Naive thymus-derived CD4-positive, alpha-beta T cell (primary cell): Measurements from ENCODE around the gene CARD14. TPM values are rescaled to one million over a fixed set of nuclear protein-coding genes. Genes with fewer than 3 reads are reported as not detected.
"Not testable (repeated sequence)": the region's sequence is repeated elsewhere in the genome, so short reads cannot be mapped to it uniquely, and the experiment has no call there.

ENCODE experiments used
- ATAC-seq: fragments of 150-1000 bp; cut with Tn5 transposase; 2 replicates; pipeline ENCODE4 v1.10.0; 2021; ENCODE audit warnings: mild to moderate bottlenecking, moderate library complexity
- CTCF ChIA-PET: fragments of 350-600 bp; sonication (Branson Sonifier 250); formaldehyde crosslinking; loops from one replicate; lab custom pipeline; 2021; ENCODE audit warnings: antibody characterized with exemption; lab: Charles Lee
- POLR2A ChIA-PET: fragments of 350-600 bp; sonication (Branson Sonifier 250); formaldehyde crosslinking; loops from one replicate; lab custom pipeline; 2021; ENCODE audit warnings: antibody characterized with exemption, inconsistent platforms; lab: Charles Lee
- DNase-seq, 9 donors: peaks; one replicate each; pipeline versions ENCODE4 v3.0.0 to v3.0.0-alpha.2; 2020 to 2022; ENCODE audit warnings: mixed read lengths in 1 of 9
- H3K27ac ChIP-seq: one replicate; pipeline ENCODE4 v1.7.0; 2013; ENCODE audit warnings: mild to moderate bottlenecking, low read depth, low read length, moderate library complexity
- H3K27me3 ChIP-seq, 2 donors: one replicate each; pipeline ENCODE4 v1.7.0; 2013; ENCODE audit warnings: low read length in 2 of 2, mild to moderate bottlenecking in 2 of 2, moderate library complexity in 2 of 2; ENCODE audit not compliant: control insufficient read depth in 2 of 2, insufficient read depth in 2 of 2
- H3K36me3 ChIP-seq, 3 experiments: 1 replicate in 2 of 3; 2 replicates in 1 of 3; pipeline ENCODE4 v1.7.0; 2013; ENCODE audit warnings: low read length in 3 of 3, mild to moderate bottlenecking in 3 of 3, moderate library complexity in 1 of 3; ENCODE audit not compliant: insufficient read depth in 3 of 3, control insufficient read depth in 2 of 3
- H3K4me1 ChIP-seq, 2 donors: one replicate each; pipeline ENCODE4 v1.7.0; 2013; ENCODE audit warnings: low read length in 2 of 2, mild to moderate bottlenecking in 2 of 2, moderate library complexity in 1 of 2; ENCODE audit not compliant: control insufficient read depth in 2 of 2, insufficient read depth in 2 of 2
- H3K4me3 ChIP-seq: 2 replicates; pipeline ENCODE4 v1.7.0; 2013; ENCODE audit warnings: mild to moderate bottlenecking, low read length
- H3K9me3 ChIP-seq, 3 experiments: 1 replicate in 2 of 3; 2 replicates in 1 of 3; pipeline ENCODE4 v1.7.0; 2013; ENCODE audit warnings: low read length in 3 of 3; ENCODE audit not compliant: control insufficient read depth in 2 of 3
- H3K27ac Mint-ChIP-seq, 9 donors: one replicate each; pipeline ENCODE4 v1.8.0; 2020 to 2022; ENCODE audit warnings: mixed read lengths in 9 of 9, mild to moderate bottlenecking in 8 of 9, moderate library complexity in 5 of 9, inconsistent platforms in 2 of 9
- H3K27me3 Mint-ChIP-seq, 5 donors: one replicate each; pipeline ENCODE4 v1.8.0; 2021 to 2022; ENCODE audit warnings: mixed read lengths in 5 of 5, mild to moderate bottlenecking in 1 of 5
- H3K36me3 Mint-ChIP-seq, 5 donors: one replicate each; pipeline ENCODE4 v1.8.0; 2020 to 2022; ENCODE audit warnings: mixed read lengths in 5 of 5, mild to moderate bottlenecking in 3 of 5, inconsistent platforms in 1 of 5
- H3K4me1 Mint-ChIP-seq, 7 donors: one replicate each; pipeline ENCODE4 v1.8.0; 2020 to 2022; ENCODE audit warnings: mixed read lengths in 7 of 7, mild to moderate bottlenecking in 3 of 7, inconsistent platforms in 1 of 7
- H3K4me3 Mint-ChIP-seq, 10 donors: one replicate each; pipeline ENCODE4 v1.8.0; 2020 to 2022; ENCODE audit warnings: mild to moderate bottlenecking in 10 of 10, mixed read lengths in 10 of 10, moderate library complexity in 6 of 10, inconsistent platforms in 2 of 10
- H3K9me3 Mint-ChIP-seq, 11 donors: one replicate each; pipeline ENCODE4 v1.8.0; 2020 to 2022; ENCODE audit warnings: mixed read lengths in 11 of 11, mild to moderate bottlenecking in 4 of 11, inconsistent platforms in 1 of 11, moderate library complexity in 1 of 11
- intact Hi-C, 2 donors: fragments of 100-400 bp; cut with micrococcal nuclease; formaldehyde crosslinking; loops; one replicate each; pipeline ENCODE4 v1.15.1; 2023
- polyA plus RNA-seq, 2 donors: library from polyadenylated mRNA; unstranded; fragments of 300-500 nt; fragmentation: Illumina TruSeq; gene quantifications; one replicate each; pipeline ENCODE4 v1.2.3, GENCODE V29; 2021
- total RNA-seq, 6 experiments: library from RNA in 5 of 6; stranded (reverse) in 5 of 6; gene quantifications; 1 replicate in 5 of 6; 2 replicates in 1 of 6; pipeline ENCODE4 v1.2.3 and lab custom pipeline; 2021 to 2026

CARD14 gene
- total and polyA plus RNA-seq, 7 experiments from 2014 or later: 0.24 to 0.57 (median 0.30) TPM; not detected in 4

- ChIA-PET CTCF (interaction anchor here (1.1 kb wide), 1 partner anchor 139 kb away, joined by 6 read pairs; no protein-coding TSS in a partner anchor), POLR2A (interaction anchor here (0.7 to 1.4 kb wide), 4 partner anchors 46 to 948 kb away, joined by 3 to 7 read pairs (median 4); partner anchors contain the start of gene GAA)
- H3K4me1 ChIP-seq: peaks cover 19 to 21% of the 10 kb centered on the region in 2 donors
- peak within 1 kb of the TSS; percentile 81 to 100 (median 98) for H3K4me3 Mint-ChIP-seq
- H3K4me3 ChIP-seq: peak within 1 kb of the TSS; percentile 64
- ATAC-seq (peak; percentile 97), DNase-seq (peak; percentile 84 to 98 (median 96))
- H3K4me1 Mint-ChIP-seq: peaks cover 15 to 59% (median 44%) of the 10 kb centered on the region in 7 donors
- H3K27ac ChIP-seq: peak within 1 kb of the TSS; percentile 91
- H3K9me3 ChIP-seq: peaks cover 0 to under 1% (median 0%) of the 10 kb centered on the region in 3 experiments
- H3K27ac Mint-ChIP-seq: peak within 1 kb of the TSS; percentile 68 to 100 (median 97)
- H3K27me3 ChIP-seq: no peaks in the 10 kb centered on the region
- H3K27me3 Mint-ChIP-seq: no peaks in the 10 kb centered on the region
- H3K36me3 ChIP-seq: peaks cover 10 to 20% (median 14%) of the 10 kb centered on the region in 3 experiments
- intact Hi-C loops: loop anchor here (1.0 to 10.0 kb wide), 11 partner anchors 46 to 1078 kb away; partner anchors contain the start of genes ENDOV (in 2 of the 2), GAA (in 2 of the 2), CBX4 (in 1 of the 2) and CCDC40 (in 1 of the 2)
- peaks cover 0 to 8% (median 3%) of the 10 kb centered on the region in 5 donors for H3K36me3 Mint-ChIP-seq
- peaks cover 0 to 9% (median 0%) of the 10 kb centered on the region in 11 donors for H3K9me3 Mint-ChIP-seq
Observed at GRCh38 chr17:80147035-80147822, 22.6 kb upstream of the CARD14 start, which contains the start of gene EIF4A3. Gene EIF4A3 (minus strand): TSS chr17:80147128. CDS start chr17:80146961, 167 bp downstream.

- no peak for ATAC-seq
Observed at GRCh38 chr17:80151333-80151732, 18.5 kb upstream of the CARD14 start.

GRCh38 chr17:80152081-80152702, 17.6 kb upstream of the CARD14 start:
- Histone ChIP-seq H3K36me3 (no peaks in the 10 kb centered on the region), H3K27ac (no peak overlapping the region), H3K9me3 (peaks cover 0 to 4% (median 0%) of the 10 kb centered on the region in 3 experiments), H3K4me3 (no peak overlapping the region), H3K4me1 (peaks cover 3 to 5% of the 10 kb centered on the region in 2 donors), H3K27me3 (no peaks in the 10 kb centered on the region)
- ChIA-PET POLR2A (interaction anchor here (0.8 to 0.9 kb wide), 2 partner anchors 49 to 112 kb away, joined by 3 read pairs; no protein-coding TSS in a partner anchor), CTCF (no interaction called here)
- ATAC-seq (no peak), DNase-seq (no peak)
- intact Hi-C loops: no loop called here
- H3K4me1 Mint-ChIP-seq: peaks cover 5 to 35% (median 28%) of the 10 kb centered on the region in 7 donors
- H3K27ac Mint-ChIP-seq: peak overlapping the region in 3 of 9 donors; percentile 4 to 53 (median 31)
- H3K36me3 Mint-ChIP-seq: peaks cover 0 to 4% (median 0%) of the 10 kb centered on the region in 5 donors
- peak overlapping the region in 1 of 10 donors; percentile 42 for H3K4me3 Mint-ChIP-seq
- H3K9me3 Mint-ChIP-seq: peaks cover 0 to 25% (median 8%) of the 10 kb centered on the region in 11 donors
- peaks cover 0 to 7% (median 0%) of the 10 kb centered on the region in 5 donors for H3K27me3 Mint-ChIP-seq

More at GRCh38 chr17:80151333-80151732, 18.5 kb upstream of the CARD14 start:
- intact Hi-C loops: no loop called here
- Mint-ChIP-seq H3K9me3 (peaks cover 0 to 23% (median 8%) of the 10 kb centered on the region in 11 donors), H3K4me3 (no peak overlapping the region), H3K27ac (no peak overlapping the region), H3K36me3 (peaks cover 0 to 4% (median 0%) of the 10 kb centered on the region in 5 donors), H3K27me3 (peaks cover 0 to 7% (median 0%) of the 10 kb centered on the region in 5 donors), H3K4me1 (peaks cover 6 to 40% (median 34%) of the 10 kb centered on the region in 7 donors)
- ChIA-PET POLR2A (interaction anchor here (0.8 to 1.2 kb wide), 3 partner anchors 49 to 113 kb away, joined by 3 read pairs; partner anchors contain the start of gene GAA), CTCF (no interaction called here)
- no peaks in the 10 kb centered on the region for H3K36me3 ChIP-seq
- H3K27me3 ChIP-seq: no peaks in the 10 kb centered on the region
- peaks cover 3 to 5% of the 10 kb centered on the region in 2 donors for H3K4me1 ChIP-seq
- peaks cover 0 to 4% (median 0%) of the 10 kb centered on the region in 3 experiments for H3K9me3 ChIP-seq
- no peak for DNase-seq
- H3K27ac ChIP-seq: no peak overlapping the region
- H3K4me3 ChIP-seq: no peak overlapping the region

GRCh38 chr17:80153004-80153403, 16.8 kb upstream of the CARD14 start:
- intact Hi-C loops: no loop called here
- CTCF ChIA-PET: no interaction called here
- Mint-ChIP-seq H3K36me3 (peaks cover 0 to 4% (median 0%) of the 10 kb centered on the region in 5 donors), H3K9me3 (peaks cover 0 to 25% (median 8%) of the 10 kb centered on the region in 11 donors), H3K27me3 (peaks cover 0 to 9% (median 0%) of the 10 kb centered on the region in 5 donors), H3K4me1 (peaks cover 5 to 31% (median 23%) of the 10 kb centered on the region in 7 donors), H3K27ac (peak overlapping the region in 1 of 9 donors; percentile 31), H3K4me3 (no peak overlapping the region)
- DNase-seq (no peak), ATAC-seq (no peak)
- peaks cover 3 to 4% of the 10 kb centered on the region in 2 donors for H3K4me1 ChIP-seq
- no peak overlapping the region for H3K4me3 ChIP-seq
- POLR2A ChIA-PET: no interaction called here
- H3K9me3 ChIP-seq: peaks cover 0 to 4% (median 0%) of the 10 kb centered on the region in 3 experiments
- no peaks in the 10 kb centered on the region for H3K27me3 ChIP-seq
- H3K36me3 ChIP-seq: no peaks in the 10 kb centered on the region
- no peak overlapping the region for H3K27ac ChIP-seq

GRCh38 chr17:80154166-80154565, 15.7 kb upstream of the CARD14 start:
- Mint-ChIP-seq H3K4me1 (peaks cover 0 to 20% (median 15%) of the 10 kb centered on the region in 7 donors), H3K36me3 (peaks cover 0 to 4% (median 0%) of the 10 kb centered on the region in 5 donors), H3K4me3 (no peak overlapping the region), H3K27ac (no peak overlapping the region), H3K27me3 (peaks cover 0 to 11% (median 0%) of the 10 kb centered on the region in 5 donors), H3K9me3 (peaks cover 0 to 25% (median 8%) of the 10 kb centered on the region in 11 donors)
- no peak for DNase-seq
- ChIA-PET CTCF (interaction anchor here (0.6 kb wide), 1 partner anchor 8 kb away, joined by 3 read pairs; no protein-coding TSS in a partner anchor), POLR2A (interaction anchor here (0.7 kb wide), 1 partner anchor 8 kb away, joined by 4 read pairs; no protein-coding TSS in a partner anchor)
- intact Hi-C loops: no loop called here
- no peak for ATAC-seq
- Histone ChIP-seq H3K36me3 (no peaks in the 10 kb centered on the region), H3K4me3 (no peak overlapping the region), H3K27me3 (no peaks in the 10 kb centered on the region), H3K27ac (no peak overlapping the region), H3K4me1 (no peaks in the 10 kb centered on the region), H3K9me3 (peaks cover 0 to 4% (median 0%) of the 10 kb centered on the region in 3 experiments)

- Mint-ChIP-seq H3K9me3 (peaks cover 0 to 25% (median 8%) of the 10 kb centered on the region in 11 donors), H3K4me1 (peaks cover 0 to 17% (median 13%) of the 10 kb centered on the region in 7 donors), H3K27me3 (peaks cover 0 to 22% (median 2%) of the 10 kb centered on the region in 5 donors)
- H3K27me3 ChIP-seq, H3K4me3 ChIP-seq, CTCF ChIA-PET, intact Hi-C loops, H3K27ac ChIP-seq, H3K9me3 ChIP-seq, H3K36me3 ChIP-seq, H3K36me3 Mint-ChIP-seq, H3K4me3 Mint-ChIP-seq, H3K27ac Mint-ChIP-seq, ATAC-seq, POLR2A ChIA-PET, DNase-seq, H3K4me1 ChIP-seq: not testable (repeated sequence)
Observed at GRCh38 chr17:80155600-80155999, 14.2 kb upstream of the CARD14 start.
